Smooth muscle cell (in vitro differentiated cells): ENCODE measurements around the gene WRAP53. TPM values are rescaled to one million over a fixed set of nuclear protein-coding genes. Genes with fewer than 3 reads are reported as not detected.

Experiments used
- DNase-seq: peaks from one replicate; lab custom pipeline; 2025; ENCODE audit not compliant: unreplicated experiment; lab: John Stamatoyannopoulos, UW
- H2AFZ ChIP-seq: fragments of 200-600 bp; sonication (generic); 2 replicates; pipeline ENCODE4 v1.6.0; 2016; ENCODE audit warnings: antibody characterized with exemption, low read depth, mild to moderate bottlenecking
- H3F3A ChIP-seq: fragments of 200-600 bp; sonication (generic); 2 replicates; pipeline ENCODE4 v1.6.0; 2017; ENCODE audit warnings: antibody characterized with exemption, low read depth
- H3K27ac ChIP-seq: fragments of 200-600 bp; sonication (generic); 2 replicates; pipeline ENCODE4 v1.5.1; 2016; ENCODE audit warnings: low read depth, mild to moderate bottlenecking
- H3K27me3 ChIP-seq: fragments of 200-600 bp; sonication (generic); 2 replicates; pipeline ENCODE4 v1.6.1; 2016; ENCODE audit warnings: low read depth, mild to moderate bottlenecking
- H3K36me3 ChIP-seq: fragments of 200-600 bp; sonication (generic); 2 replicates; pipeline ENCODE4 v1.5.1; 2016; ENCODE audit warnings: low read depth
- H3K4me1 ChIP-seq: fragments of 200-600 bp; sonication (generic); 2 replicates; pipeline ENCODE4 v1.5.1; 2016; ENCODE audit warnings: low read depth
- H3K4me2 ChIP-seq: fragments of 200-600 bp; sonication (generic); 2 replicates; pipeline ENCODE4 v1.6.0; 2016; ENCODE audit warnings: mild to moderate bottlenecking
- H3K4me3 ChIP-seq: fragments of 200-600 bp; sonication (generic); 2 replicates; pipeline ENCODE4 v1.5.1; 2016; ENCODE audit warnings: mild to moderate bottlenecking
- H3K79me2 ChIP-seq: fragments of 200-600 bp; sonication (generic); 2 replicates; pipeline ENCODE4 v1.6.0; 2016; ENCODE audit warnings: low read depth, mild to moderate bottlenecking
- H3K9ac ChIP-seq: fragments of 200-600 bp; sonication (generic); 2 replicates; pipeline ENCODE4 v1.6.0; 2016; ENCODE audit warnings: low read depth
- H3K9me3 ChIP-seq: fragments of 200-600 bp; sonication (generic); replicated peaks from 2 replicates; pipeline ENCODE4 v1.5.1; 2016; ENCODE audit warnings: low read depth
- H4K20me1 ChIP-seq: fragments of 200-600 bp; sonication (generic); 2 replicates; pipeline ENCODE4 v1.6.0; 2016; ENCODE audit warnings: low read depth
- WGBS: methylation state at CpG from one replicate; pipeline ENCODE4 v1.1.7; 2016; ENCODE audit warnings: low lambda C conversion rate; 5-methylcytosine and 5-hydroxymethylcytosine counted together
- polyA plus RNA-seq: library from polyadenylated mRNA; unstranded; fragments of >200 nt; fragmentation: Nextera tagmentation; extraction: Ambion mirVana; gene quantifications from 2 replicates; pipeline ENCODE4 v1.2.1, GENCODE V29; 2016
- total RNA-seq: library from RNA; depleted of rRNA; stranded (reverse); fragments of >200 nt; gene quantifications from 2 replicates; pipeline ENCODE4 v1.2.3, GENCODE V29; 2014
- TF ChIP-seq, protein P1 (sequence below): fragments of 200-600 bp; sonication (generic); IDR thresholded peaks from 2 replicates; pipeline ENCODE4 v1.5.1; 2017; ENCODE audit warnings: borderline replicate concordance, mild to moderate bottlenecking, antibody characterized with exemption; ENCODE audit not compliant: insufficient read depth, poor library complexity, severe bottlenecking

The WRAP53 gene
- total and polyA plus RNA-seq, 2 experiments from 2014 or later = 8.2 to 17.1 TPM

DNA sequence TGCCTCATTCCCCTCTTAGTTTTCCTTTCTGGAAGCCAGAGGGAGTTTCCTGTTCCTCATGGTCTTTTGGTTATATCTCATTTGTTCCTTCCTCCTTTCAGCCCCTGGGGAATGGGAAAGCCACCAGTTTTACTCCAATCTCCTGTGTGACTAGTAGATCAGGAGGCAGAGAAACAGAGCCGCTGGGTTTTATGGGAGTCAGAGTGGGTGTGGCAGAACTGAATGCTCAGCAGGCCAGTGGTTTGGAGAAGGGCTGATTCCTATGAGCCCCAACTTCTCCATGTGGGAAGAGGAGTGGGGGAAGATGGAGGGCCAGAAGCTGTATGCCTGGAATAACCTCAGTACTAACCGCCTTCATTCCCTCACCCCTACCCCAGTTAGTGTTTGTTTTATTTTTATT is 33.3 kb downstream of the WRAP53 start:
- Histone ChIP-seq H3K27ac (no peak overlapping the region), H3K4me3 (no peak overlapping the region), H3K9me3 (no peaks in the 10 kb centered on the region), H4K20me1 (no peaks in the 10 kb centered on the region), H3K27me3 (peaks cover 13% of the 10 kb centered on the region), H3F3A (no peaks in the 10 kb centered on the region), H3K4me1 (peaks cover 5% of the 10 kb centered on the region), H2AFZ (no peak overlapping the region), H3K79me2 (no peaks in the 10 kb centered on the region), H3K9ac (no peak overlapping the region), H3K4me2 (no peak overlapping the region), H3K36me3 (no peaks in the 10 kb centered on the region)
- 67% methylated on average over 2 of the region's 2 CpGs for WGBS
- DNase-seq = no peak
- TF ChIP-seq, protein P1, sequence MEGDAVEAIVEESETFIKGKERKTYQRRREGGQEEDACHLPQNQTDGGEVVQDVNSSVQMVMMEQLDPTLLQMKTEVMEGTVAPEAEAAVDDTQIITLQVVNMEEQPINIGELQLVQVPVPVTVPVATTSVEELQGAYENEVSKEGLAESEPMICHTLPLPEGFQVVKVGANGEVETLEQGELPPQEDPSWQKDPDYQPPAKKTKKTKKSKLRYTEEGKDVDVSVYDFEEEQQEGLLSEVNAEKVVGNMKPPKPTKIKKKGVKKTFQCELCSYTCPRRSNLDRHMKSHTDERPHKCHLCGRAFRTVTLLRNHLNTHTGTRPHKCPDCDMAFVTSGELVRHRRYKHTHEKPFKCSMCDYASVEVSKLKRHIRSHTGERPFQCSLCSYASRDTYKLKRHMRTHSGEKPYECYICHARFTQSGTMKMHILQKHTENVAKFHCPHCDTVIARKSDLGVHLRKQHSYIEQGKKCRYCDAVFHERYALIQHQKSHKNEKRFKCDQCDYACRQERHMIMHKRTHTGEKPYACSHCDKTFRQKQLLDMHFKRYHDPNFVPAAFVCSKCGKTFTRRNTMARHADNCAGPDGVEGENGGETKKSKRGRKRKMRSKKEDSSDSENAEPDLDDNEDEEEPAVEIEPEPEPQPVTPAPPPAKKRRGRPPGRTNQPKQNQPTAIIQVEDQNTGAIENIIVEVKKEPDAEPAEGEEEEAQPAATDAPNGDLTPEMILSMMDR = no peak

GRCh38 chr17:7727886-7728285 is 39.6 kb downstream of the WRAP53 start:
- Histone ChIP-seq H3K4me3 (no peak overlapping the region), H3K4me1 (no peaks in the 10 kb centered on the region), H3K4me2 (no peak overlapping the region), H3K27ac (no peak overlapping the region), H3K9ac (no peak overlapping the region), H4K20me1 (no peaks in the 10 kb centered on the region), H3F3A (no peaks in the 10 kb centered on the region), H3K27me3 (no peaks in the 10 kb centered on the region), H3K36me3 (no peaks in the 10 kb centered on the region), H2AFZ (no peak overlapping the region), H3K79me2 (no peaks in the 10 kb centered on the region), H3K9me3 (no peaks in the 10 kb centered on the region)
- DNase-seq = no peak
- WGBS = 94% methylated on average over 3 of the region's 3 CpGs
- TF ChIP-seq, protein P1 = no peak

DNA sequence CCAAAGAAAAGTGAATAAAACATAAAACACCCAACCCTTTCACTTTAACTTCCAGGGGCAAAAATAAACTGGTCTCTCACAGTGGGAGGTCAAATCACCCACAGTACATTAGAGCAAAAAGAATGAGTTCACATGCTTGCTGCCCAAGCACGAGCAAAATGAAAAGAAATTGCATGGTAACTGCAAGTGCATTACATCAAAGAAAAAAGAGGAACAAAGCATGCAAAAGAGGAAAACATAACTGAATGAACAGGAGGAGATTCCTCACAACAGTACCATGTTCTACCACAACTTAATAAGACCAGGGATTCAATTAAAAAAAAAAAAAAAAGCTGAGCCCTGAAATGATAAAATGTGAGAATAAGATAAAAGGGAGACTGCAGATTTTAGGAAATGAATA is 41.5 kb downstream of the WRAP53 start:
- H3K9me3 ChIP-seq = no peaks in the 10 kb centered on the region
- 67% methylated on average over 1 of the region's 1 CpG for WGBS
- H3F3A ChIP-seq = no peaks in the 10 kb centered on the region

More for the DNA sequence above, 41.5 kb downstream of the WRAP53 start:
- DNase-seq = no peak
- Histone ChIP-seq H3K27me3 (peaks cover 6% of the 10 kb centered on the region), H3K4me2 (no peak overlapping the region), H3K4me3 (no peak overlapping the region), H3K4me1 (no peaks in the 10 kb centered on the region), H4K20me1 (no peaks in the 10 kb centered on the region), H3K36me3 (no peaks in the 10 kb centered on the region), H3K27ac (no peak overlapping the region), H2AFZ (no peak overlapping the region), H3K9ac (no peak overlapping the region), H3K79me2 (no peaks in the 10 kb centered on the region)
- TF ChIP-seq, protein P1 = no peak
